ENCODE data around the gene PWP2. TPM values are rescaled to one million over a fixed set of nuclear protein-coding genes. Genes with fewer than 3 reads are reported as not detected.
A peak's percentile ranks its signal among the peaks of the same experiment; 100 is the strongest.

Gene PWP2
- total and polyA plus RNA-seq, 4 experiments from 2014 or later = 0.35 to 28.2 (median 20.6) TPM

DNA sequence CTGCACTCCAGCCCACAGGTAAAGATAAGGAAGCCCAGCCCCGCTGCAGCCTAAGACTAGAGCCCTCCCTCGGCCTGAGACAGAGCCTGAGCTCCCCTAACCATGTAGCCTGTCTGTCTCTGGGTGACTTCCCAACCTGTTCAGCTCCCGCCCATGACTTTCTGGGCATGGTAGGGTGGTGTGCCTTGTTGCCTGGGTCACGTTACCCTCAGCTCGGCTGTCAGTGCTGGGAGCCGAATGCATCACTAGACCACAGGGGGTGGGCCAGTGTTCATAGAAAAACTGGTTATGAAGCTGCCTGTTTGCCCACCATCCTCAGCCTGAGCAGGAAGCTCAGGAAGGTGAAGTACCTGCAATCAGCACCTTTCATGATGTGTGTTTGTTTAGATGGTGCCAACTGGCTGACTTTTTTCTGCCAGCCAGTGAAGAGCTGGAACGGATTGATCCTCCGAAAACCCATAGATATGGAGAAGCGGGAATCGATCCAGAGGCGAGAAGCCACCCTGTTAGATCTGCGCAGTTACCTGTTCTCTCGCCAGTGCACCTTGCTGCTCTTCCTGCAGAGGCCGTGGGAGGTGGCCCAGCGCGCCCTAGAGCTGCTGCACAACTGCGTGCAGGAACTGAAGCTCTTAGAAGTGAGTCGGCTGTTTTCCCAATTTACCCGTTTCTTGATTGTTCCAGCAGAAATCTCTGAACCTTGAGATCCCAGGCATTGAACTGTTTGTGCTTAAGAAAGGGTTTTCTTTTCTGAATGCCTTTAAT, 43.9 kb upstream of the PWP2 start:
- Histone ChIP-seq H3K4me1 (ENCODE audit: insufficient read depth, low read length) (peaks cover 23% of the 10 kb centered on the region), H3K36me3 (ENCODE audit: insufficient read depth, low read length) (peaks cover 43% of the 10 kb centered on the region), H3K9me3 (ENCODE audit: control insufficient read depth in 1 of 2, low read length in 2 of 2) (no peaks in the 10 kb centered on the region), H3K27me3 (ENCODE audit: insufficient read depth, low read length) (no peaks in the 10 kb centered on the region), H3K4me3 (ENCODE audit: low read length in 2 of 2) (no peak overlapping the region), H3K27ac (ENCODE audit: low read depth, low read length) (peak overlapping the region; percentile 13)
- DNase-seq = no peak
- POLR2A ChIA-PET (ENCODE audit: partially characterized antibody) = interaction anchor here (0.6 to 4.2 kb wide), 5 partner anchors 17 to 51 kb away, joined by 3 to 38 read pairs (median 3); partner anchors contain the start of gene TRAPPC10
- peaks cover 38 to 64% (median 48%) of the 10 kb centered on the region in 4 donors for H3K4me1 Mint-ChIP-seq
- no peaks in the 10 kb centered on the region for H3K27me3 Mint-ChIP-seq
- intact Hi-C loops (cut with micrococcal nuclease) = no loop called here
- peak overlapping the region; percentile 89 to 100 (median 97) for H3K27ac Mint-ChIP-seq
- peaks cover 0 to 2% (median 0%) of the 10 kb centered on the region in 8 donors for H3K9me3 Mint-ChIP-seq
- CTCF ChIA-PET (ENCODE audit: partially characterized antibody) = no interaction called here
- peaks cover 44 to 68% of the 10 kb centered on the region in 2 donors for H3K36me3 Mint-ChIP-seq
- H3K4me3 Mint-ChIP-seq = no peak overlapping the region

DNA sequence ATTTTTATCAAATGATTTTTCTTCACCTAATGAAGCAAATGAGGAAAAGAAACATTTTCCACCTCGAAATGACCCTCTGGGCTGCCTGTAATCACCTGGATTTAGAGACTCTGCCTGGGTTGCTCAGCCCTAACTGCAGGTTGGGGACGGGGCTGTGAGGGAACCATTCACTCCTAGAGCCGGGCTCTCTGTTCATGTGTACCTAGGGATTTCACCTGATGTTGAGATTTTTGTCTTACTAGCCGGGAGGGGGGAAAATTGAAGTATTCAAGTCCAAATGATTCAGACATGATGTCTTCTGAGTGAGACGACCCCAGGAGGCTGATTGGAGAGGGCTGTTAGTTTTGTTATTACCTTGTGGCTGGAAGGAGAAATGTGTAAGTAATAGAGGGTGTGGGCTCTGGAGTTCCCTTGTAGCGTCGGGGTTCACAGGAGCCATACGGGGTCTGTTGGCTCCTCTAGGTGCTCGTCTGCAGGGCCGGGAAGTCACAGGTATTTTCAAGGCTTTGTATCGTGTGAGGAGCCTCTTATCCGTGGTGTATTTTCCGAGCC, 42.3 kb upstream of the PWP2 start:
- Mint-ChIP-seq H3K4me1 (peaks cover 29 to 50% (median 40%) of the 10 kb centered on the region in 4 donors), H3K27me3 (no peaks in the 10 kb centered on the region), H3K9me3 (peaks cover 0 to 2% (median 0%) of the 10 kb centered on the region in 8 donors), H3K27ac (peak overlapping the region; percentile 90 to 100 (median 99)), H3K36me3 (peaks cover 41 to 69% of the 10 kb centered on the region in 2 donors), H3K4me3 (peak overlapping the region in 7 of 8 donors; percentile 69 to 87 (median 82))
- H3K4me3 ChIP-seq (ENCODE audit: low read length in 2 of 2) = peak overlapping the region in 1 of 2 donors; percentile 20
- CTCF ChIA-PET (ENCODE audit: partially characterized antibody) = interaction anchor here (1.0 to 1.5 kb wide), 2 partner anchors 11 to 28 kb away, joined by 3 to 4 read pairs; no protein-coding TSS in a partner anchor
- peaks cover 50% of the 10 kb centered on the region for H3K36me3 ChIP-seq (ENCODE audit: insufficient read depth, low read length)
- POLR2A ChIA-PET (ENCODE audit: partially characterized antibody) = interaction anchor here (1.1 to 4.2 kb wide), 4 partner anchors 14 to 41 kb away, joined by 3 to 38 read pairs (median 12); no protein-coding TSS in a partner anchor
- H3K27me3 ChIP-seq (ENCODE audit: insufficient read depth, low read length) = no peaks in the 10 kb centered on the region
- peak overlapping the region; percentile 70 for H3K27ac ChIP-seq (ENCODE audit: low read depth, low read length)
- no peaks in the 10 kb centered on the region for H3K9me3 ChIP-seq (ENCODE audit: control insufficient read depth in 1 of 2, low read length in 2 of 2)
- intact Hi-C loops (cut with micrococcal nuclease) = loop anchor here (1.0 to 5.0 kb wide), 2 partner anchors 19 to 53 kb away; partner anchors contain the start of gene TRAPPC10
- peaks cover 19% of the 10 kb centered on the region for H3K4me1 ChIP-seq (ENCODE audit: insufficient read depth, low read length)
- peak in 1 of 5 donors; percentile 44 for DNase-seq

DNA sequence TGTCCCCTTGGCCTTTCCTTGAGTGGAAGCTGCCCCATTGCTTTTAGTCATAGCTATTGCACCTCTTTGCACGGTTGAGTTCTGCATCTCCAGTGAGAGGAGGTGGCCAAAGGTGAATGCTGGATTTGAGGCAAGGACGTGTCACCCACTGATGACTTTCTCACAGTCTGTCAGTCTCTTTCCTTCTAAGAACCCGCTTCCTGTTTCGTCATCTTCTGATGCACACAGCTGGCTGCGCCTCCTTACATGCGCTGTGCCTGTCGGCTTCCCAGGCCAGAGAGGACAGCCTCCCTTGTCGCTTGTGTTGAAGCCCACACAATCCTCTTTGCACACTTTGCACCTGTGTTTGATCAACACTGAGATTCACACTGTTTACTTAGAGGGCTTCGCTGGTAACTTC, 41.8 kb upstream of the PWP2 start:
- ChIA-PET CTCF (ENCODE audit: partially characterized antibody) (interaction anchor here (1.0 to 1.5 kb wide), 2 partner anchors 11 to 28 kb away, joined by 3 to 4 read pairs; no protein-coding TSS in a partner anchor), POLR2A (ENCODE audit: partially characterized antibody) (interaction anchor here (0.6 to 4.2 kb wide), 5 partner anchors 9 to 42 kb away, joined by 3 to 38 read pairs (median 9); no protein-coding TSS in a partner anchor)
- Mint-ChIP-seq H3K36me3 (peaks cover 43 to 70% of the 10 kb centered on the region in 2 donors), H3K9me3 (peaks cover 0 to 2% (median 0%) of the 10 kb centered on the region in 8 donors), H3K4me3 (peak overlapping the region in 7 of 8 donors; percentile 69 to 87 (median 82)), H3K4me1 (peaks cover 29 to 49% (median 40%) of the 10 kb centered on the region in 4 donors), H3K27me3 (no peaks in the 10 kb centered on the region), H3K27ac (peak overlapping the region; percentile 90 to 100 (median 99))
- intact Hi-C loops (cut with micrococcal nuclease) = loop anchor here (1.0 to 5.0 kb wide), 2 partner anchors 19 to 53 kb away; partner anchors contain the start of gene TRAPPC10
- H3K27me3 ChIP-seq (ENCODE audit: insufficient read depth, low read length) = no peaks in the 10 kb centered on the region
- H3K9me3 ChIP-seq (ENCODE audit: control insufficient read depth in 1 of 2, low read length in 2 of 2) = no peaks in the 10 kb centered on the region
- peak; percentile 81 to 93 (median 88) for DNase-seq
- H3K27ac ChIP-seq (ENCODE audit: low read depth, low read length) = peak overlapping the region; percentile 70
- H3K4me3 ChIP-seq (ENCODE audit: low read length in 2 of 2) = peak overlapping the region in 1 of 2 donors; percentile 20
- peaks cover 19% of the 10 kb centered on the region for H3K4me1 ChIP-seq (ENCODE audit: insufficient read depth, low read length)
- peaks cover 51% of the 10 kb centered on the region for H3K36me3 ChIP-seq (ENCODE audit: insufficient read depth, low read length)

- Mint-ChIP-seq H3K27me3 (no peaks in the 10 kb centered on the region), H3K9me3 (peaks cover 0 to 2% (median 0%) of the 10 kb centered on the region in 8 donors), H3K27ac (peak overlapping the region; percentile 90 to 100 (median 99)), H3K4me3 (peak overlapping the region in 4 of 8 donors; percentile 77 to 87 (median 83)), H3K36me3 (peaks cover 47 to 76% of the 10 kb centered on the region in 2 donors), H3K4me1 (peaks cover 29 to 49% (median 42%) of the 10 kb centered on the region in 4 donors)
- Histone ChIP-seq H3K9me3 (ENCODE audit: control insufficient read depth in 1 of 2, low read length in 2 of 2) (no peaks in the 10 kb centered on the region), H3K27ac (ENCODE audit: low read depth, low read length) (peak overlapping the region; percentile 70), H3K36me3 (ENCODE audit: insufficient read depth, low read length) (peaks cover 52% of the 10 kb centered on the region), H3K27me3 (ENCODE audit: insufficient read depth, low read length) (no peaks in the 10 kb centered on the region), H3K4me3 (ENCODE audit: low read length in 2 of 2) (no peak overlapping the region), H3K4me1 (ENCODE audit: insufficient read depth, low read length) (peaks cover 19% of the 10 kb centered on the region)
- intact Hi-C loops (cut with micrococcal nuclease) = loop anchor here (5.0 kb wide), 1 partner anchor 54 kb away; the partner anchor contains the start of gene TRAPPC10
- ChIA-PET POLR2A (ENCODE audit: partially characterized antibody) (interaction anchor here (0.6 to 4.2 kb wide), 5 partner anchors 10 to 42 kb away, joined by 3 to 38 read pairs (median 9); no protein-coding TSS in a partner anchor), CTCF (ENCODE audit: partially characterized antibody) (interaction anchor here (0.5 to 1.5 kb wide), 3 partner anchors 10 to 243 kb away, joined by 3 to 4 read pairs (median 3); no protein-coding TSS in a partner anchor)
- no peak for DNase-seq
These were observed 41.1 kb upstream of the PWP2 start for GRCh38 chr21:44066116-44066515.

GRCh38 chr21:44067011-44067839, 40.0 kb upstream of the PWP2 start:
- H3K4me3 Mint-ChIP-seq = no peak overlapping the region
- intact Hi-C loops (cut with micrococcal nuclease) = loop anchor here (5.0 kb wide), 1 partner anchor 55 kb away; the partner anchor contains the start of gene TRAPPC10
- Histone ChIP-seq H3K27ac (ENCODE audit: low read depth, low read length) (peak overlapping the region; percentile 70), H3K36me3 (ENCODE audit: insufficient read depth, low read length) (peaks cover 59% of the 10 kb centered on the region), H3K4me1 (ENCODE audit: insufficient read depth, low read length) (peaks cover 19% of the 10 kb centered on the region), H3K9me3 (ENCODE audit: control insufficient read depth in 1 of 2, low read length in 2 of 2) (no peaks in the 10 kb centered on the region), H3K4me3 (ENCODE audit: low read length in 2 of 2) (no peak overlapping the region), H3K27me3 (ENCODE audit: insufficient read depth, low read length) (no peaks in the 10 kb centered on the region)
- no peaks in the 10 kb centered on the region for H3K27me3 Mint-ChIP-seq
- POLR2A ChIA-PET (ENCODE audit: partially characterized antibody) = interaction anchor here (1.1 to 4.2 kb wide), 6 partner anchors 10 to 231 kb away, joined by 3 to 38 read pairs (median 7); no protein-coding TSS in a partner anchor
- H3K9me3 Mint-ChIP-seq = peaks cover 0 to 2% (median 0%) of the 10 kb centered on the region in 8 donors
- CTCF ChIA-PET (ENCODE audit: partially characterized antibody) = interaction anchor here (1.1 to 1.9 kb wide), 2 partner anchors 16 to 17 kb away, joined by 3 to 6 read pairs; no protein-coding TSS in a partner anchor
- H3K27ac Mint-ChIP-seq = peak overlapping the region; percentile 57 to 99 (median 92)
- peaks cover 29 to 49% (median 42%) of the 10 kb centered on the region in 4 donors for H3K4me1 Mint-ChIP-seq
- H3K36me3 Mint-ChIP-seq = peaks cover 52 to 79% of the 10 kb centered on the region in 2 donors
- no peak for DNase-seq

DNA sequence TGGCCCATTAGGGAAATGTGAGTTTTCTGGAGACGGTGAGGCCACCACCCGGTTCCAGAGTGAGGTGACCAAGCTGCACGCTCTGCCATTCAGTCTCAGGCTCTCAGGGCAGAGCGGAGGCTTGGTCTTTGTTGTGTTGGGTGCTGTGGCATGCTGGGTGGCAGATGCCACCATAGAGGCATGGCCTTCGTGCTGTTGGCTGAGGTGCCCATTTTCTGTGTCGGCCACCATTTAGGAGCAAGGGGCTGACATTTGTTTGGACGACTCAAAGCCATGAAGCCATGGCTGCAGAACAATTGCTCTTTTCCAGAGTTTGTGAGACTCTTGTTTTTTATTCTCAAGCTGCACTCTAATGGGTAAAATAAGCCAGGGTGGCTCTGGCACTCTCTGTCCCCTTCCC, 36.8 kb upstream of the PWP2 start:
- H3K4me3 Mint-ChIP-seq = no peak overlapping the region
- no peak for DNase-seq
- peaks cover 59% of the 10 kb centered on the region for H3K36me3 ChIP-seq (ENCODE audit: insufficient read depth, low read length)
- peaks cover 11% of the 10 kb centered on the region for H3K4me1 ChIP-seq (ENCODE audit: insufficient read depth, low read length)
- H3K9me3 ChIP-seq (ENCODE audit: control insufficient read depth in 1 of 2, low read length in 2 of 2) = no peaks in the 10 kb centered on the region
- intact Hi-C loops (cut with micrococcal nuclease) = no loop called here
- H3K27ac ChIP-seq (ENCODE audit: low read depth, low read length) = no peak overlapping the region
- ChIA-PET CTCF (ENCODE audit: partially characterized antibody) (no interaction called here), POLR2A (ENCODE audit: partially characterized antibody) (interaction anchor here (0.6 kb wide), 1 partner anchor 15 kb away, joined by 5 read pairs; no protein-coding TSS in a partner anchor)
- no peaks in the 10 kb centered on the region for H3K27me3 Mint-ChIP-seq
- no peaks in the 10 kb centered on the region for H3K27me3 ChIP-seq (ENCODE audit: insufficient read depth, low read length)
- peak overlapping the region in 2 of 7 donors; percentile 5 to 27 for H3K27ac Mint-ChIP-seq
- H3K4me1 Mint-ChIP-seq = peaks cover 26 to 36% (median 32%) of the 10 kb centered on the region in 4 donors
- peaks cover 54 to 83% of the 10 kb centered on the region in 2 donors for H3K36me3 Mint-ChIP-seq
- H3K4me3 ChIP-seq (ENCODE audit: low read length in 2 of 2) = no peak overlapping the region
- peaks cover 0 to 2% (median 0%) of the 10 kb centered on the region in 8 donors for H3K9me3 Mint-ChIP-seq
